Measurements from ENCODE around the gene MRPL3.

Gene MRPL3

DNA sequence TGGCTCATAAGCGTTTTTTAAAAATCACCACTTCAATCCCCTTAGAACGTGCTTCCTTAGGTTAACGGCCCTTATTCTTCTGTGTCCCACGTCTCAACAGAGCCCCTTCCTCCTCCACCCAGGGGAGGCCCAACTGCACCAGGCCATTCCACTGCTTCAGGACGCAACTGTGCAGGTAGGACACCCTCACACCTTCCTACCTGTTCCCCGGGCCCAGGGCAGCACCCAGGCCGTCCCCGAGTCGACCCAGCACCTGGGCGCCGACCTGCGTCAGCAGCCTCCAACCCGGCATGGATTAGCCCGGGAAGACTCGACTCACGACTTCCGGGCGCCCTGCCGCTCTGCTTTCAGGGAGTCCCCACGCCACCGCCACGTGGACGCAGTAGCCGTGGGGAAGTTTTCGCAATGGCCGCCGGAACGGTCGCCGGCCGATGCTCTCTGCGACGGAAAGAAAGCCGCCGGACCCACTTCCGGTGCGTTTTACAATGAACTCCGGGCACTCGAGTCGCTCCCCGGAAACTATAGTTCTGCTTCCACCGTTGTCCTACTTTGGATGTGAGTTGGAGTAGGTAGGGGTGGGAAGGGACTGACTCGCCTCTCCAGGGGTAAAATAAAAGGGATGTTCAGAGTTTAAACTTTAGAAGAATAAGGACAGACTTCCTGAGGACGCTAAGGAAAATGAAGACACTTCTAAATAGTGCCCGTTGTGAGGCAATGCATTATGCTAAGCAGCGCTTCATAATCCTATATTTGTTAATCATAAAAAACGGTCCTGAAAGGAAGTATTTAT, at the start of gene MRPL3:
MRPL3 (minus strand) TSS at position 442 of the 790 bp plus-strand sequence; CDS start at position 292, 150 bp downstream.
- DNase-seq, result peak; percentile 9 to 86 (median 76)

DNA sequence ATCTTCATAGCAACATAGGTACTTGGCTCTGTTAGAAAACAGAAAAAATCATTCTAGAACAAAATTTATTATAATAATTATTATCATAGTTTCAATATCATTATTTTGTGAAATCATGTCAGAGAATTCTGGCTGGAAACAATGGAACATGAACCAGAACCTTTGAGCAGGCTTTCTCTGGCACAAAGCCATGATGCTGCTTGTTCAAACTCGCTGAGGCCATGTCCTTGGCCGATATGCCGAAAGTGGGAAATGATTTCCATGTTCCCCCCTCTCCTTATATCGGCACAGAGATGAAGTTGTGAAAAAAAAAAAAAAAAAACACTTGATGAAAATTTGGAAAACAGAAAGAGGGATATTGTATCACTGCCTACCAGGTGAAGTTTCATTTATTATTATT, 49.0 kb upstream of the MRPL3 start:
- no peak for DNase-seq

DNA sequence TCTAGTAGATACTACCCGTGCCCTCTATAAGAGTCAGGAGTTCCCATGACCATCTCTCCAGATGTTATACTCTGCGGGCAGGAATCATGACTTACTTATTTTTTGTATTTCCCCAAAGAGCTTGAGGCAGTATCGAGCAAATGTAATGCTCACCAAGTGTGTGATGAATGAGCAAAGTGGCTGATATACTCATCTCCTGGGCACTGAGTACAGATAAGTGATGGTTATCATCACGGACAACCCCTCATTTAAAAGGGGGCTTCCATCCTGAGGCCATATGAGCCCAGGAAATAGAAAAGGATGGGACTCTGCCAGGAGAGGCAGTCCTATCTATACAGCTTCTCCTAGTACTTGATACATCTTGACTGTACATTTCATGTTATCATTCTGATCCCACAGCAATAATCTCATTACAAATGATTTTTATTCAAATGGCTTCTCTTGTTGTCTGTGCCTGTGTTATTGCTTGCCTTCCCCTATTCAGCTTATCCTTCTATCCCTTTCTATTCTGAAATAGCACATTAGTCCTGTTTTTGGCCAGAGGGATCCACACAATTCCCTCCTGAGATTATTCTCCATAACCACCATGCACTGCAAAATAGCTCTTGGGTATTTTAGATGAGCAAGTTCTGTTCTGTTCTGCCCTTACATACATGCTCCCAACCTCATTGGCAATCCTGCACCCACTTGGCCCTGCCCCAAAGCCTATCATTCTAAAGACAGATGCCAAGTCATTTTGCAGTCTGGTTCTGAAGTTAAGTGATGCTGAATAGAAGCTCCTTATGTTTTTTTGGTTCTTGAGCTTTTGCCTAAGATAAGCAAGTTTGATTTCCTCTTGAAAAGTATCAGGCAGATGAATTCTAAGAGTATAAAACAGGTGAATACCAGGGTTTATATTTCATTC, 48.0 kb upstream of the MRPL3 start:
- DNase-seq, result no peak

DNA sequence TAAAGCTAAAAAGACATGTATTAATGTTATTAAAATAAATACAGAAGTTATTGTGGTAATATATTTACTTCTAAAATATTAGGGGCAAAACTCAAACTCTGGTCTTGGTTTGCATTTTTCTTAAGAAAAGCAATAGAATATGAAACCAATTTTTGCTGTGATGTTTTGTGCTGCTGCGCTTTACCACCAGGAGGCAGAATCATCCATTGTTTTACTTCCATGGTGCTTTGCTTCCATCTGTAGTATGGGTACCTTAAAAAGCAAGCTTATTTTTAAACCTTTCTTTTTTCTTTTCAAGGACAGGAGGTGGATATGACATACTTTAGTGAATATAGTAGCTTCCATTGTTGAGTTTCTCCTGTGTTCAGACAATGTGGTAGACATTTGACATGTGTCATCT, 46.6 kb upstream of the MRPL3 start:
- DNase-seq, result no peak

DNA sequence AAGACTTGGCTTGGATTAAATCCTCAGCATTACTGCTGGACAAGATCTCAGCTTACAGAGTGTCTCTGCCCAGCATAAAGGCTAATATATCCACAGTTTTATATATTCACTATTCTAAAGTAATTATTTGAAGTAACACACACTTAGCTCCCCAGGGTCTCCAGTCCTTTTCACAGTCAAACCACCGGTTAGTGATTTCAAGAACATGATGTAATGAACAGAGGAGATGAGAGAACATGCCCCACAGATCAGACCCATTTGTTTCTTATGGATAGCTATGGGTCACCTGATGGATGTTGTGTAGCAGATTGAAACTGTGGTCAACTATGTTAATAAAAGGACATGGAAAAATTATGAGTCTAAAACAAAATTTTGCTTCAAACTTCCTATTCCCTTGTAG, 44.8 kb upstream of the MRPL3 start:
- DNase-seq, result no peak

DNA sequence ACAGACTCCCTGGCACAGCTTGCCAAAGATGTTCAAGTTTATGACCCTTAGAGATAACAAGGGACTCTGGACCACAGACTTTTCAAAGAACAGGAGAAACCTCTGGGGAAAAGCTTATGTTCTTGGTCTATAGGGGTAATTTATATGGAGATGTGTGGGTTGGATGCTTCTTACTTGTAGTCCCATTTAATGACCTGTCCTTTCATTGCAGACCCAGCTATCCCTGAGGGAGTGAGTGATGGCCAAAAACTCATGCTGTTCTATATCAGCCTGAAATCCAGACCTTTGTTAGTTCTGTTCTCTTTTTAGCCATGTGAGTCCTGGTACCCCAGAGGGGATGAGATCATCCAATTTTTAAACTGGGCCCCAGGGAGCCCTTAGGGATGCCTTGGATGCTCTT, 43.7 kb upstream of the MRPL3 start:
- DNase-seq, result no peak

DNA sequence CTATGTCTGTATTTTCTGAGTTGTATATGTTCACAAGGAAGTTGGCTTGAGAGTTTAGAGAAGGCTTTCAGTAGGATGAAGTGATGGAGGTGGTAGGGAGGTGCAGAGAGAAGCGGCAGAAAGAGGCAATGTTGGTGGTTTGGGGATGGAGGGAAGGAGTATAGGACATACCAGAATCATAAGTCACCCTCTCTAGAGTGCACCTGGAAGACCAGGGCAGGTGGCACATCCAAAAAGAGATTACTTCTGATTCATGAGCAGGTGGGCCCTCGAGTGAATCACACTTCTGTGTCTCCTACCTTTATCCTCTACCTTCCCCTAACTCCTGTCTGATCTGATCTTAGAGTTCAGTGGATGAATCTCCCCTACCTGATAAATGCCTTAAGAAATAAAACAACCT, 41.8 kb upstream of the MRPL3 start:
- DNase-seq, result no peak

DNA sequence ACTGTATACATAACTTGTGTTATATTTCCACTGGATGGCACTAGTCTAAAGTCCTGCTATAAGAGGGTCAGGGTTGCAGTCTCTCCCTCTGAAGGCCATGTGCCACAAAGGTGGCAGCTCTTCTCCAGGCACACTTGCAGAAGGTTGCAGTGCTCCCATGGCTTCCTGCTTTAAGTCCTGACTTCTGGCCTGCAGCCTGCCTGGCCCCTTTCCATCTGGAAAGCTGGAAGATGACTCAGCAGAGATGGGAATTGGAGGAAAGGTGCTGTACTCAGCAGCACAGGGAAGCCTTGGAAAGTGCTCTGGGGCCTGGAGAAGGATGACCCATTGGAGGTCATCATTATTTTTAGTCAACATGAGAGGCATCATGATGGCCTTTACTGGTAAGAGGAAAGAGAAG, 40.9 kb upstream of the MRPL3 start:
- DNase-seq, result peak in 8 of 14 donors; percentile 1 to 61 (median 10)

DNA sequence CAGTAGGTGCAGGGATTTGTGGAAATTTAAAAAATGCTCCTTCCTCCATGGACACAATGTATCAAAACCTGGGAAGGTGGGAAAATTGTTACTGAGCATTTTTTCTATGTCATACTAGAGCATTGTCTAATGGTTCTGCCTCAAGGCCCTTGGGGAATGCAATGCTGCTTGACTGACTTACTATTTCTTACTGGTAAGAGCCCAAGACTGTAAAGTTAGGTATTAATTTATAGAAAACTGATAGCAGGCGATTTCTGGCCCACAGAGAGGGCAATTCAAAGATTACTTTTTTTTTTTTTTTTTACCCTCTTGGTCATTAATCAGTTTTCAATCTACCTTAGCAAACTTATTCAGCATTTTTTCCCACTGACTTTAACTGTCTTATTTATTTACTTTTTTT, 38.5 kb upstream of the MRPL3 start:
- DNase-seq, result no peak

DNA sequence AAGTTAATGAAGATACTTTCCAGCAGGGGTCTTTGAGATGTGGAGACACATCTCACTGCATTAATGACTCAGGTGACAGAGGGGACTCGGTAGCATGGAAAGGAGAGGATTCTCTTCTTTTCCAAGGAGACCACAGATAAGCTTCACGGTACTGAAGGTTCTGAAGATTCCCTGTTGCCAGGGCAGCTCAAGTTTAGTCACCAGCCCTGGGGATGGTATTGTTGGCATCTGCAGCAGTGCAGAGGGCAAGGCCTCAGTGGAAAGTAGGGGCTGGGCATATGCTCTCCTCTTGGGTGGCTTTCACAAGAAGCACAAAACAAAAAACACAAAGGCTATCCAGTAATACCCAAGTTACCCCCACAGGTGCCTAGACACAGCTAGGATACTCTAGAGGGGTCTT, 38.0 kb upstream of the MRPL3 start:
- no peak for DNase-seq

DNA sequence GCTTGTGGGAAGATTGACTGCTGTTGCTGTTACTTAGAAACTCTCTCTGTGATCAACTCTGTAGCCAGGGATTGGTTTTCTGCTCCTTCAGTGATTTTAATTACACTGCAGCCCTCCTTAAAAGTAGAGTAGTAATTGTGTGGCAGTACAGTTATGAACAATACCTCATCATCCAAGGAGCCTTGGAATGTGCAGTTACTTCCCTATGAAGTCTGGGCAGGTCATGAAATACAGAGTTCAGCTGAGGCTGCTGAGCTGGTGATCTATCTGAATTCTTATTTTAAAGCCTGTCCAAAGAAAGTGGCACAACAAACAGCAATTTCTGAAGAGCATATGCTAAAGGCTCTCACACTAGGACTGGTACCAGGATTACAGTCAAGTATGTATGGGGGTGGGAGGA, 37.4 kb upstream of the MRPL3 start:
- no peak for DNase-seq

DNA sequence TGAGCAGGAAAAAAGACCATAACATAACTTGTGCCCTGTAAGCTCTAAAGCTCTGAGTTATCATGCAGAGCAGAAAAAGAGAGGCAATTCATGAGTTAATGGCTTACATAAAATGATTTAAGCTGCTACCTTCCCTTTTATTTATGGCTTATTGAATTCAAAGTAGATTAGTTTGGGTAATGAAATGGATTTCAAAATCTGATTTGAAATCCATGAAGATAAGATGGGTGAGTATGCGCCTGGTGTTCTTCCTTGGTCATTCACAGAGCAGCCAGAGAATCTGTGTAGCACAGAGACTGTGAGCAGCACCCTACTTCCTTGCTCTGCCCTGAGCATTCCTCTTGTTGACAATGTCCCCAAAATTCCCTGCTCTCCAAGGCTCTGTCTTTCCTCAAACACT, 36.2 kb upstream of the MRPL3 start:
- DNase-seq, result no peak

DNA sequence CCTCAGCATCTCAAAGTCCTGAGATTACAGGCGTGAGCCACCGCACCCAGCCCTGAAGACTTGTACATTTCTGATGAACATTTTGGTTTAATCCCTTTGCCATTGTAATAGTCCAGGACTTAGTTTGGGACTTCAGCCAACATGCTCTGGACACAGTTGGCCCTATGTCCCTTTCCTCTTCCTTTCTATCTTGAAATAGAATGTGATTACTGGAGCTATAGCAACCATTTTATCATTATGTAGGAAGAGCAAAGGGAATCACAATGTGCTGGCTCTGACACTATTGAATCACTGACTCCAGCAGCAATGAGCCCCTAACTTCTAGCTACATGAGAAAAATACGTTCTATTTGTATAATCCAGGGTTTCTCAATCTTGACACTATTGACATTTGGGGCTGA, 34.8 kb upstream of the MRPL3 start:
- DNase-seq, result no peak

DNA sequence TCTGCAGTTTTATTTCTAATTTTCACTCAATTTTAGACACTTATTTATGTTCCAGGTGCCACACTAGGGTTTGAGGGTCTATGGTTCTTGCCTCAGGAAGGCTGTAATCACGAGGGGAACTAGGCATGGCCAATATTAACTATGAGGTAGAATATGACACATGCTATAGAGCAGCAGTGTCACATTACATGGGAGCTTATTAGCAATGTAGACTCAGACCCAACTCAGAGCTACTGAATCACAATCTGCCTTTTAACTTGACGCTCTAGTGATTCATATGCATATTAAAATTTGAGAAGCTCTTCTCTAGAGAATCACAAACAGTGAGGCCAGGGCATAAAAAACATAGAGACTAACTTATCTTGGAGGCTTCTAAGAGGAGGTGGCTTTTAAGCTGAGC, 32.8 kb upstream of the MRPL3 start:
- DNase-seq, result no peak

DNA sequence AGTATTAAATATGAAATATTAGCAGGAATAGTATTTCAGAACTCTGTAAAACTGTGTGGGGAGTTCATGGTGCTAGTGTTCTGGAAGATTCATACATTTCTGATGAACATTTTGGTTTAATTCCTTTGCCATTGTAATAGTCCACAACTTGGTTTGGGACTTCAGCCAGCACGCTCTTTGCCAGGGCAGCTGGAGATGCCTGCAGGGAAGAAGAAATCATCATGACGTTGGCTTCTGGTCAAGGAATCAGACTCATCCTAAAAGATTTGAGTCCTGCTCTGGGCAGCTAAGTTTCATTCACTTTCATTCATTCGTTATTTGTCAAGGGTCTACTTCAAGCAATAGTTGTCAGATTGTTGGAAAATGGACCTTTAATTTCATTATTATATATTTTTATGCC, 32.4 kb upstream of the MRPL3 start:
- DNase-seq, result no peak

DNA sequence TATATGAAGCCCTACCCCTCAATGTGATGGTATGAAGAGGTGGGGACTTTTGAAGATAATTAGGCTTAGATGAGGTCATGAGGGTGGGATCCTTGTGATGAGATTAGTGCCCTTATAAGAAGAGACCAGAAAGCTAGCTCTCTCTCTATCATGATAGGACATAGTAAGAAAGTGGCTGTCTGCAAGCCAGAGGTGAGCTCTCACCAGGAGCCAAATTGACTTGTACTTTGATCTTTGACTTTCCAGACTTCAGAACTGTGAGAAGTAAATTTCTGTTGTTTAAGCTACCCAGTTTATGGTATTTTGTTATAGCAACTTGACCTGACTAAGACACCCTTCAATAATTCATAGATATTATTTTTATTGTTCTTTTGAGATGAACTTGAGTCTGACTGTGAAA, 29.9 kb upstream of the MRPL3 start:
- DNase-seq, result no peak

DNA sequence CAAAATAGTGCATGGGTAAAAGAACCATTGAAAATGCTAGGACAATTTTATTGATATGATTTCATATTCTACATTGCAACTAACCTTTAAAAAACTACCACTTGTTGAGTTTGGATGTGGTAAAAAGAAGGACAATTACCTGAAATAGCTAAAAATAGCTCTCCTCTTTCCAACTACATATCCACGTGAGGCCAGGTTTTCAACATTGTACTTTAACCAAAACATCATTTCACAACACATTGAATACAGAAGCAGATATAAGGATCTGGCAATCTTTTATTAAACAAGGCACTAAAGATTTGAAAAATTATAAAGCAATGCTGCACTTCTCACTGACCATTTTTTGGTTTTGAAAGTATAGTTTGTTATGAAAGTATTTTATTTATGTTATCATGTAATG, 28.1 kb upstream of the MRPL3 start:
- no peak for DNase-seq

DNA sequence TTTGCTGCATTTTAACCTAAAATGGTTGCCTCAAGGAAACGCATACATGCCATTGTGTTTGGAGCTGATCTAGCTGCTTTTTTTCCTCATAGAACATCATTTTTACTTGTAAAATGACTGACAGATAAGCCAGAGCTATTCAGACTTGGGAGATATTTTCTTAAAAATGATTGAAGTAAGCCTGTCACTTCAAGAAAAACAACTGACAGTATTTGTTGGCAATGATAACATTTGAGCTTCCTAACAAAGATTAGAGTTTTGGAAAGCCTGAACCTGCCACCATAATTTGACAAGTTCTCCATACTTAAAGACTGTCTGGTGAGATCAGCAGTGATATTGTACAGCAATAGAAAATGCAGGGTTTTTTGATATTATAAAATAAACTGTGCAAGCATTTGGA, 27.6 kb upstream of the MRPL3 start:
- no peak for DNase-seq

DNA sequence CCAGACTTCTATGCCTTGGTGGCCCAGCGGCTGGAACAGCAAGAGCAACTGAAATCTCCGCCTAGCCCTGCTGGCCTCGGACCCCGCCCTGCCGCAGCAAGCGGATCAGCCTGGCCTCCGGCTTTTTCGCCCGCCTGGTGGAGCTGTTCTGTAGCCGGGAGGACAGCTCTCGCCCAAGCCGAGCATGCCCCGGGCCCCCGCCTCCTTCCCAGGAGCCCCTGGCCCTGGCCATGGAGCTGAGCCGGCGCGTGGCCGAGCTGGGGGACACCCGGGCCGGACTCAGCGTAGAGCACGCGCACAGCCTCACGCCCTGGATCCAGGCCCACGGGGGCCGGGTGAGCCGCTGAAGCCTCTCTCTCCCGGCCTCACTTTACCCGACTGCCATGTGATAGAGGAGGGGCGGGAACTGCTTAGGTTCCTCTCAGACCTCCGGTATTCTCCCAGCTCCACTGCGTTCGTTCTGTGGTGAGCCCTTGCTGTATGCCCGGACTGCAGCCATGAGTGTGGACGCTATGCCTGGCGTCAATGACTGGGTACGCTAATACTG, 24.1 kb upstream of the MRPL3 start:
- peak in 7 of 14 donors; percentile 4 to 45 (median 9) for DNase-seq

DNA sequence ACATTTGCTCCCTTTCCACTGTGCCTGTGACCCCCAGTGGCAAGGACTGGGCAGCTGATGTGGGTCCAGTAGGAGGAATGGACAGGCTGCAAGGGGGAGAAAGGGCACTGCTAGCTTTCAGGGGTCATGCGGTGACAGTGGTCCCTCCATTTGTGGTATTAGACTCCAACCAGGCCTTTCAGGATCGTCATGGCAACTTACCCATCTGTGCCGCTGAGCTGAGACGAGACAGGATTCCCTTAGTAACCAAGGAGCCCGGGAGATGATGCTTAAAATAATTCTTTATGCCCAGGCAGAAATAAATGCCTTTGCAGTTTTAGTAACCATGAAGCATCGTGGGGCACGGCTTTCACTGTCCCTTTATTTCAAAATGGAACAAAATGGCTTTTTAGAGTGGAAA, 15.9 kb upstream of the MRPL3 start:
- DNase-seq, result no peak

DNA sequence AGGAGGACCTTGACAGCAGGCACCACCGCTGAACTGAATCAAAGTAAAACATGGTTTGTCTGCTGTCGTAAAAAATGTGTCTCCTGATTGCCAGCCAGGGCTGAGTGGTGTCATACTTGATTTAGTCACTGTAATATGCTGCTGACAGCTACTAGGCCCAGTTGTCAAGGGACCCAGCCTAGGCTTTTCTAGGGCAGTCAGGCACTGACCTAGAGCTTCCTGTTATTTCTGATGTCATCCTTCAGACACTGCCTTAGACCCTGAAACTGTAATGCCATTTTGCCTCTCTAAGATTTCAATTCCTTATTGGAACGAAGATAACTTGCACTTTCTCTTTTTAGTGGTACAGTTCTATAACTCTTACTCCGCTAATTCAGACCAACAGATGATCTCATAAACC, 2.6 kb upstream of the MRPL3 start:
- DNase-seq, result no peak

DNA sequence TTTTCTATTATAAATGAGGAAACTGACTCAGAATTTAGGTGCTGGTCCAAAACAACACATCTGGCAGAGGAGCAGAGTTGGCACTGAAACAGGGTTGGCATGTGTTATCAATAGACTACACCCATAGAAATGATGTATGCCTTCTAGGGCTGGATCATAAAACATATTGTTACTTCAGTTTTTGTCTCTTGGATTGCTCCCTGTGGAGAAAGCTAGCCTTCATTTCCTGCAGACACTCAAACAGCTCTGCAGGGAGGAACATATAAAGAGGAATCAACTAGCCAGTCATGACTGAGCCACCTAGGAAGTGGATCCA, 507 bp upstream of the MRPL3 start:
- no peak for DNase-seq

DNA sequence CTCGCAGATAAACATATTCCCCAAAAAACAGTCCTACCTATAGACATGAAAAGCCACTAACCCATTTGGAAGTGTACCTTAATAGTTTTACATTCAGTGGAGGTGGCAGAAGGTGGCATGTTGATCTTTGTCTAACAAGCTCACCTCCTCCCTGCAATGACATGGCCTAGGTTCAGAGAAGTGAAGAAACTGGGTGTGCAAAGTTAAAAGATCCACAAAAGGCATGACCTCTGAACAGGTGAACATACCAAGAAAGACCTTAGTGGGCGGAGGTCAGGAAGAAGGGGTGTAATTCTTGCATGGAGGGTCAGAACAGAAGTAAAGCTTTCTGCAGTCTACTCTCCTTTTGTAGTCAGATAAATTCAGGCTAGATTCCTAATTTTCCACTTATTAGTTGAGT, 822 bp downstream of the MRPL3 start:
- DNase-seq, result no peak

DNA sequence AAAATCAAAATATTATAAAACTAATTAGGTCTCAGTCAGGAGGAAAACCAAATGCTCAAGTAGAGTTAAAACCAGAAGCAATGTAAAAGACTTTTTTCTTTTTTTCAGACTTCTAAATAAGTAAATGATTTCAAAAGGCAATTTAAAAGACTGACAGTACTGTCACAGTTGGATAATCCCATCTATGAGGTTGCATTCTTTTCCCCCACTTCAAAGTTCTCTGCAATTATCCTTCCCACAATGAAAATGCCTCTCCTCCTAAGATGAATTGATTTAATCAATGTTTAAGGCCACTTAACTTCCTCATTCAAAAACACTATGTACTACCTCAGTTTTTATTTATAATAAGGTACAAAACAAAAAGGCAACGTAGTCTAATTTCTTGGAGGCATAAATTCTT, 8.1 kb downstream of the MRPL3 start:
- DNase-seq, result no peak
